ENCODE measurements around the gene PLIN1. TPM values are rescaled to one million over a fixed set of nuclear protein-coding genes. Genes with fewer than 3 reads are reported as not detected.

Gene PLIN1
- total and polyA plus RNA-seq, 2 of the 4 experiments (the other 2 are of a cell fraction): under 0.01 to 0.07 TPM

- Histone ChIP-seq H3K56ac (ENCODE audit: extremely low read depth, insufficient read depth, low read length) (no peak overlapping the region), H3K4me2 (ENCODE audit: low read depth, low read length) (no peak overlapping the region), H3K9ac (ENCODE audit: low read depth, low read length) (no peak overlapping the region), H3K23ac (ENCODE audit: low read depth, low read length) (no peak overlapping the region), H2AFZ (replicated peaks; ENCODE audit: low read length, poor library complexity) (no peak overlapping the region), H3K14ac (replicated peaks; ENCODE audit: low read depth, low read length) (no peak overlapping the region), H4K20me1 (ENCODE audit: insufficient read depth, low read length) (no peaks in the 10 kb centered on the region), H4K5ac (ENCODE audit: low read depth, low read length) (no peak overlapping the region), H3K79me1 (ENCODE audit: low read depth in 1 of 2, low read length in 2 of 2) (0 out of 4 replicates have a peak, but pooled peaks cover 0 to 3% of the 10 kb centered on the region in 2 experiments), H2BK20ac (ENCODE audit: low read depth, low read length) (no peak overlapping the region), H3K36me3 (ENCODE audit: control insufficient read depth, insufficient read depth, low read length) (peaks cover 29% of the 10 kb centered on the region), H3K4me1 (ENCODE audit: control insufficient read depth, insufficient read depth, low read length) (peaks cover 2% of the 10 kb centered on the region; the same call in 1 of the 2 replicates), H3K18ac (ENCODE audit: low read depth, low read length) (no peak overlapping the region), H3K9me1 (ENCODE audit: insufficient read depth, low read length) (peaks cover 3% of the 10 kb centered on the region; the same call in 1 of the 2 replicates), H2AK5ac (ENCODE audit: low read depth, low read length) (no peak overlapping the region), H3K4ac (ENCODE audit: low read depth, low read length) (no peak overlapping the region), H2BK15ac (ENCODE audit: low read depth, low read length) (no peak overlapping the region), H4K8ac (ENCODE audit: low read depth in 2 of 2, low read length in 2 of 2) (no peak overlapping the region), H3K9me3 (ENCODE audit: control insufficient read depth, insufficient read depth, low read length) (no peaks in the 10 kb centered on the region), H2BK120ac (ENCODE audit: low read depth, low read length) (no peak overlapping the region), H3K27ac (ENCODE audit: insufficient read depth, low read length) (no peak overlapping the region), H2BK5ac (ENCODE audit: low read depth, low read length, poor library complexity, severe bottlenecking) (no peak overlapping the region), H3K27me3 (ENCODE audit: control insufficient read depth, insufficient read depth, low read length) (no peaks in the 10 kb centered on the region), H3K4me3 (ENCODE audit: insufficient read depth, low read depth, low read length) (no peak overlapping the region), H4K91ac (ENCODE audit: insufficient read depth, low read depth, low read length) (no peak overlapping the region), H2AK9ac (replicated peaks; ENCODE audit: low read depth, low read length, poor library complexity) (no peak overlapping the region)
- dilution Hi-C loops (cut with HindIII; ENCODE audit: low sequenced_read_pairs, unreplicated experiment): no loop called here
- BruUV-seq (replicated peaks): no TSS peak
- ChIA-PET CTCF (no interaction called here), POLR2A (ENCODE audit: unreplicated experiment) (no interaction called here)
- ATAC-seq (ENCODE audit: low read depth): no peak
- intact Hi-C loops (cut with micrococcal nuclease): no loop called here
- in situ Hi-C loops (cut with MboI; ENCODE audit: low sequenced_read_pairs): no loop called here
- DNase-seq: no peak
- TF ChIP-seq MXI1 (IDR thresholded peaks at IDR 0.05; ENCODE audit: borderline replicate concordance, low read depth, low read length) (no peak), CEBPB (IDR thresholded peaks at IDR 0.05; ENCODE audit: low read depth, low read length) (no peak), SMC3 (IDR thresholded peaks at IDR 0.05; ENCODE audit: low read depth, low read length) (no peak)
- 83% methylated on average over 2 of the region's 5 CpGs; no CpG with 5 or more reads in 1 of the 2 experiments for WGBS, 2 experiments (ENCODE audit: extremely low coverage in 2 of 2, insufficient read length in 1 of 2)
Measured at GRCh38 chr15:89641053-89641452, 38.1 kb downstream of the PLIN1 start.

Measured in IMR-90 (cell line).